ENCODE data around the gene MEIS1. TPM values are rescaled to one million over a fixed set of nuclear protein-coding genes. Genes with fewer than 3 reads are reported as not detected.

Gene MEIS1
- total RNA-seq, 1 experiment from 2014 or later: 0.66 TPM

DNA sequence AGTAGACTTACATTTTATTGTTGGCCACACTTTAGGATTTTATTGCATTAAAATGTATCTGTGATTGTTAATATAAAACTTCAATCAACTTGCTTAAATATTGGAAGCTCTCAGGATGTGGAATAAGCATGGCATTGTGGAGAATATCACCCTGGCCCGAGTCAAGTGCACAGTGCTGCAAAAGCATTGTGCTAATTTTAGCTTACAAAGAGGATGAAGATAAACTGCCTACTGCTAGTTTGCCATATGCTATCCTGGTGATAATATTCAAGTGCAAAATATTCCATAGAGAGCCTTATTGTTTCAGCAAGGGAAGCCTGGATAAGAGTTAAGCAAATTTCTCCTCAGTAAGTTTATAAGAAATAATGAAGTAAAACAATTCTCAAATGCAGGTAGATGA, 54.5 kb downstream of the MEIS1 start:
- Histone ChIP-seq H2BK12ac (ENCODE audit: insufficient read length, low read depth, low read length) (no peak overlapping the region), H3K79me2 (ENCODE audit: insufficient read depth, low read length) (no peaks in the 10 kb centered on the region), H2AK5ac (ENCODE audit: insufficient read length, low read length) (no peak overlapping the region), H3K9ac (ENCODE audit: extremely low read depth, insufficient read length, low read length) (no peak overlapping the region), H4K20me1 (ENCODE audit: control insufficient read depth, insufficient read depth, insufficient read length) (no peaks in the 10 kb centered on the region), H3T11ph (ENCODE audit: low read length) (no peak overlapping the region), H3K27me3 (ENCODE audit: insufficient read depth, low read length) (no peaks in the 10 kb centered on the region), H2BK120ac (ENCODE audit: low read depth, low read length, poor library complexity, severe bottlenecking) (no peak overlapping the region), H3K9me3 (ENCODE audit: control insufficient read depth, low read depth, low read length) (no peaks in the 10 kb centered on the region), H3K23me2 (ENCODE audit: insufficient read length, low read depth, low read length, poor library complexity, severe bottlenecking) (no peaks in the 10 kb centered on the region), H2BK5ac (ENCODE audit: insufficient read length, low read length) (no peak overlapping the region), H3K18ac (ENCODE audit: insufficient read length, low read depth, low read length) (no peak overlapping the region), H3K4ac (ENCODE audit: low read depth, low read length) (no peak overlapping the region), H3K27ac (ENCODE audit: insufficient read length, low read depth, low read length) (no peak overlapping the region), H3K23ac (ENCODE audit: insufficient read length, low read depth, low read length) (no peak overlapping the region), H3K79me1 (ENCODE audit: insufficient read depth, low read depth, low read length, poor library complexity, severe bottlenecking) (no peaks in the 10 kb centered on the region), H3K56ac (ENCODE audit: insufficient read length, low read depth, low read length) (no peak overlapping the region), H4K91ac (ENCODE audit: insufficient read length, low read depth, low read length) (no peak overlapping the region), H2BK20ac (ENCODE audit: low read depth, low read length, poor library complexity, severe bottlenecking) (no peak overlapping the region), H4K8ac (replicated peaks; ENCODE audit: insufficient read length, low read depth, low read length) (no peak overlapping the region), H3K4me1 (ENCODE audit: insufficient read depth, low read length) (no peaks in the 10 kb centered on the region; the same call in 1 of the 2 replicates), H3K4me2 (ENCODE audit: insufficient read depth, insufficient read length, low read length) (no peak overlapping the region), H4K5ac (ENCODE audit: insufficient read length, low read depth, low read length) (no peak overlapping the region), H2BK15ac (ENCODE audit: low read depth, low read length) (no peak overlapping the region), H2AFZ (ENCODE audit: low read length) (no peak overlapping the region), H3K14ac (ENCODE audit: insufficient read depth, low read length) (no peak overlapping the region)
- TF ChIP-seq, protein P1, sequence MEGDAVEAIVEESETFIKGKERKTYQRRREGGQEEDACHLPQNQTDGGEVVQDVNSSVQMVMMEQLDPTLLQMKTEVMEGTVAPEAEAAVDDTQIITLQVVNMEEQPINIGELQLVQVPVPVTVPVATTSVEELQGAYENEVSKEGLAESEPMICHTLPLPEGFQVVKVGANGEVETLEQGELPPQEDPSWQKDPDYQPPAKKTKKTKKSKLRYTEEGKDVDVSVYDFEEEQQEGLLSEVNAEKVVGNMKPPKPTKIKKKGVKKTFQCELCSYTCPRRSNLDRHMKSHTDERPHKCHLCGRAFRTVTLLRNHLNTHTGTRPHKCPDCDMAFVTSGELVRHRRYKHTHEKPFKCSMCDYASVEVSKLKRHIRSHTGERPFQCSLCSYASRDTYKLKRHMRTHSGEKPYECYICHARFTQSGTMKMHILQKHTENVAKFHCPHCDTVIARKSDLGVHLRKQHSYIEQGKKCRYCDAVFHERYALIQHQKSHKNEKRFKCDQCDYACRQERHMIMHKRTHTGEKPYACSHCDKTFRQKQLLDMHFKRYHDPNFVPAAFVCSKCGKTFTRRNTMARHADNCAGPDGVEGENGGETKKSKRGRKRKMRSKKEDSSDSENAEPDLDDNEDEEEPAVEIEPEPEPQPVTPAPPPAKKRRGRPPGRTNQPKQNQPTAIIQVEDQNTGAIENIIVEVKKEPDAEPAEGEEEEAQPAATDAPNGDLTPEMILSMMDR (conservative IDR thresholded peaks at IDR 0.05): no peak
- Mint-ChIP-seq H3K9me3 (peaks cover 2 to 3% of the 10 kb centered on the region in 2 experiments; a peak in 3 of 5 replicates), H3K27me3 (ENCODE audit: low read depth) (peaks cover 5% of the 10 kb centered on the region), H3K4me1 (peaks cover 20 to 22% of the 10 kb centered on the region in 2 experiments), H3K27ac (no peak overlapping the region), H3K4me3 (no peak overlapping the region), H3K36me3 (ENCODE audit: insufficient read depth in 1 of 3, low read depth in 3 of 3) (peaks cover 0 to 2% (median 0%) of the 10 kb centered on the region in 3 experiments; a peak in 1 of 7 replicates)
- WGBS (ENCODE audit: extremely low coverage, insufficient read length, low lambda C conversion rate): no CpG with 5 or more reads among the region's 1 CpG
- no peak for DNase-seq

All from H9 (cell line).